Astrocyte of the hippocampus (primary cell): ENCODE results near the gene SLC22A12.
"Not testable (repeated sequence)": the region's sequence is repeated elsewhere in the genome, so short reads cannot be mapped to it uniquely, and the experiment has no call there.

Experiments
- DNase-seq: peaks from one replicate; pipeline ENCODE4 v3.0.0; 2011; ENCODE audit warnings: low read depth, low spot score

Gene SLC22A12

DNA sequence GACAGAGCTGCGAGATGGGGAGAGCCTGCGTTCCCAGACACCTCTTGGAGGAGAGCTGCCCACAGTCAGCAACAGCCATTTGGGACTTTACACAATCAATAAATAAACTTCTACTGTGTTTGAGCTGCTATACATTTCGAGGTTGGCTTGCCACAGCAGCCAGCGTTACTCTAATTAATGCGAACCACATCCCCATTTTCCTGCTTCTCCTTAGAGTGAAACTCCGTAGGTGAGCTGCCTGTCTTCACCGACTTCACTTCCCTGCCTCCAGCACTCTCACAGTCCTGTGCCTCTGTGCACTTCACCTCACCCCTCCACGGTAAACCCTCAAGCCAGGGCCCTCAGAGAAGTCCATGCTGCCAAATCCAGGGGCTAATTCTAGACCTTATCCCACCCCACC, 5.9 kb upstream of the SLC22A12 start:
- no peak for DNase-seq

DNA sequence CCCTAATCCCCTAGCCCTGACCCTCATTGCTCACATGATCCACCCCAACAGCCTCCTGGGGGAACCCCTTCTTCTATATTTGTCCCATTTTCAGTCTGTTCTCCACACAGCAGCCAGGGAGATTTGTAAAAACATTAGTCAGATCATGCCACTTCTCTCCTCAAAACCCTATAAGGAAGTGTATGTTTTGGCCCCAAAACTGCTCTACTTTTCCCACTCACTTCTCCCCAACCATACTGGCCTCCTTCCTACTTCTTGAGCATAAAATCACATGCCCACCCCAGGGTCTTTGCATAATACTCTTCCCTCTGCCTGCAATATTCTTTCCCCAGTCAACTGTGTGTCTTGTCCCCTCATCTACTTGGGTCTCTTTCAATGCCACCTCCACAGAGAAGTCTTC, 4.7 kb upstream of the SLC22A12 start:
- no peak for DNase-seq

DNA sequence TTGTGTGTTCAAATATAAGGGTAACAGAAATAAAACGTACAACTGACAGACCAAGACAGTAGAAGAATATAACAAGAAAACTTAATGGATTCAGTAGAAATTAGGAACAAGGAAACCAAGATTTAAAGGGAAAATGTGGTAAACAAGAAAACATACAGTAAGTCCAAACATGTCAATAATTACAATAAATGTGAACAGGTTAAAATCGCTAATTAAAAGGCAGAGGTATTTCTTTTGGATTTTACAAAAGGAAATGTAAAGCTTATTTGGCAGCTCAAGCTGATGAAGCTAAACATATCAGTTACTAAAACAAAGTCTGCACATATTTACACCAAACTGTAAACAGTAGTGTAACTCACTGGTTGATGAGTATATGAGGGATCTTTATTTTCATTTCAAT, 2.3 kb upstream of the SLC22A12 start:
- DNase-seq = no peak

DNA sequence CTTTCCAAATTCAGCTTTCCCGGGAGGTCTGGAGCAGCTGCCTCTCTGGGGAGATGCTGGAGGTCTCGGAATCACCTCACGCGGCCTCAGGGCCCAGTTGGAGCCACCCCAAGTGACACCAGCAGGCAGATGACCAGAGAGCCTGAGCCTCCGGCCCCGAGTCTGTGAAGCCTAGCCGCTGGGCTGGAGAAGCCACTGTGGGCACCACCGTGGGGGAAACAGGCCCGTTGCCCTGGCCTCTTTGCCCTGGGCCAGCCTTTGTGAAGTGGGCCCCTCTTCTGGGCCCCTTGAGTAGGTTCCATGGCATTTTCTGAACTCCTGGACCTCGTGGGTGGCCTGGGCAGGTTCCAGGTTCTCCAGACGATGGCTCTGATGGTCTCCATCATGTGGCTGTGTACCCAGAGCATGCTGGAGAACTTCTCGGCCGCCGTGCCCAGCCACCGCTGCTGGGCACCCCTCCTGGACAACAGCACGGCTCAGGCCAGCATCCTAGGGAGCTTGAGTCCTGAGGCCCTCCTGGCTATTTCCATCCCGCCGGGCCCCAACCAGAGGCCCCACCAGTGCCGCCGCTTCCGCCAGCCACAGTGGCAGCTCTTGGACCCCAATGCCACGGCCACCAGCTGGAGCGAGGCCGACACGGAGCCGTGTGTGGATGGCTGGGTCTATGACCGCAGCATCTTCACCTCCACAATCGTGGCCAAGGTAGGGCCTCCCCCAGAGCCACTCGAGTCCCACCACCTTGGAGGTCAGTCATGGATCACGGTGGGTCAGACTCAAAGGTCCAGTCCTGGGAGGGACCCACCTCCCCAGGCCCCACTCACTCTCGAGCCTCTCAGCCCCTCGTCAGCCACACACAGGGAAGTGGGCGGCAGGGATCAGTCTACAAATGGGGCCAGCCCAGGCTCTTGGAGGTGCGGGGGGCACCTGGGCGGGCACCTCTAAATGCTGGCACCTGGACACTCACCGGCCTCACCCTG, 525 bp downstream of the SLC22A12 start:
- DNase-seq = no peak

DNA sequence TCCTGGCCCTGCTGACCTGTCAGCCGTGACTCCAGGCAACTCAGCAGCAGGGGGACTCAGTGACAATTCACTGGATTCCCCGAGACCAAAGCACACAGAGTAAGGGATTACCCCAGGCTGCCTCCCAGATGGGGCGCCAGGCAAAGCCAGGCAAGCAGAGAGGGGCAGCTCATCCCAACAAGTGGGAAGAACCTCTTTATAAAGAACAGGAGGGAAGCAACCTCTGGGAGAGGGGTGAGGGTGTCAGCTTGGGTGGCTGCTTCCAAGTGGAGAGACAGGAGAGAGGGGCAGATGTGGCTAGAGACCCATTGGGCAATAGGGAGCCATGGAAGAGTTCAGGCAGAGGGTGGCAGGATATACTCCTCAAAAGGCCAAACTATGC, 1.2 kb downstream of the SLC22A12 start:
- no peak for DNase-seq

DNA sequence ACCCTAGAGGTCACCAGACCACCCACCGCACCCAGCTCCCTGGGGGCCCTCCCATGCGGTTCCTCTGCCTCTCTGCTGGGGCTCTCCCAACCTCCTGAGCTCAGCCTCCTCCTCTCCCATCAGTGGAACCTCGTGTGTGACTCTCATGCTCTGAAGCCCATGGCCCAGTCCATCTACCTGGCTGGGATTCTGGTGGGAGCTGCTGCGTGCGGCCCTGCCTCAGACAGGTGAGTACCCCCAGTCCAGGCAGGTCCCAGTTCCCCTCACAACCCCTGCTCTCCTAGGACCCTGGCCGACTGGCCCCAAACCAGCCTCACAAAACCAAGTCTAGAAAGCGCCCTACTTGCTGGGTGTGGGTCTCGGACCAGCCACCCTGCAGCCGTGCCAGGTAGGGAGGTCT, 1.6 kb downstream of the SLC22A12 start:
- no peak for DNase-seq

DNA sequence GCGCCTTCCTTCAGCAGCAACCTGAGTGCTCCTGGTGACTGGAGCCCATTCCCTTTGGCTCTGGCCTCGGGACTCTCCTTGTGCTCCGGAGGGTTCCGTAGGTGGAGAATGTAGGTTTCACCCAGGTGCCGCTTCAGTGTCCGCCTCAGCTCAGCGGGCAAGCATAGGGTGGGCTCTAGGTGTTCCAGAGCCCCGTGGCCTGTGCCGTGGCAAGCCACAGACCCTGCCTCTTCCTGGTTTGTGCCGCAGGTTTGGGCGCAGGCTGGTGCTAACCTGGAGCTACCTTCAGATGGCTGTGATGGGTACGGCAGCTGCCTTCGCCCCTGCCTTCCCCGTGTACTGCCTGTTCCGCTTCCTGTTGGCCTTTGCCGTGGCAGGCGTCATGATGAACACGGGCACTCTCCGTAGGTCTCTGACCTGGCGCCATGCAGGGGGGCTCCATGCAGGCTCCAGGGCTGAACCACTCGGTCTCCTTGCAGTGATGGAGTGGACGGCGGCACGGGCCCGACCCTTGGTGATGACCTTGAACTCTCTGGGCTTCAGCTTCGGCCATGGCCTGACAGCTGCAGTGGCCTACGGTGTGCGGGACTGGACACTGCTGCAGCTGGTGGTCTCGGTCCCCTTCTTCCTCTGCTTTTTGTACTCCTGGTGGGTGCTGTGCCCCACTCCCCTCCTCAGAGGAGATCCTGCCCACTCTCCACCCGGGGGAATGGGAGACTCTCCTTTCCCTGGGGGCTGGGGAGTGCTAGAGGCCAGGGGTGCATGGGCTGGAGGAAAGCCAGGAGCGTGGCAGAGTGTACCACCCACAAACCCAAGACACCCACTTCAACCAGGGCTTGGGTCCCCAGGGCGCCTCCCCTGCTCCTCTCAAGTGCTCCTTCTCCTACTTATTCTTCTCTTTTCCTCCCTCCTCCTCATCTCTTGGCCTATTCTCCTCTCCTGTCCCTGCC, 2.4 kb downstream of the SLC22A12 start:
- no peak for DNase-seq

DNA sequence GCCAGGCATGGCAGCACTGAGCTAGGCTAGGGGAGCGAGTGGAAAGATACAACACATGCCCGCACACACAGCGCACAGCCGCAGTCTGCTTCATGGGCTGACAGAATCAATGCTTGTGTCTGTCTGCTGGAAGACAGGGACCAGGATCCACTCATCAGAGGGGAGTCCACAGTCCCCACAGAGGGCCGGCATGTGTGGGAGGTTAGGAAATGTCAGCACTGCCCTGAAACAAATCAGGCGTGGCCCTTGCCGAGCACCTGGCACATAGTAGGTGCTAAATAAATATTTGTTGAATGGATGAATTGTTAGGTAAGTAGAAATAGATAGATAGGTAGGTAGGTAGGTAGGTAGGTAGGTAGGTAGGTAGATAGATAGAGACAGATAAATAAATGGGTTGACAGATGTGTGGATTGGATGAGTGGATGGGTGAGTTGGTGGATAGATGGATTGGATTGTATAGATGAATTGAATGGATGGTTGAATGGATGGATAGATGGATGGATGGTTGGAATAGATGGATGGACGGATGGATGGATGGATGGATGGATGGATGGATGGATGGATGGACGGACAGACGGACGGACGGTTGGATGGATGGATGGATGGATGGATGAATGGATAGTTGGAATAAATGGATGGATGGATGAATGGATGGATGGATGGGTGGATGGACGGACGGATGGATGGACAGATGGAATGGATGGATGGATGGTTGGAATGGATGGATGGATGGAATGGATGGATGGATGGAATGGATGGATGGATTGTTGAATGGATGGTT, 3.3 kb downstream of the SLC22A12 start:
- DNase-seq = no peak

DNA sequence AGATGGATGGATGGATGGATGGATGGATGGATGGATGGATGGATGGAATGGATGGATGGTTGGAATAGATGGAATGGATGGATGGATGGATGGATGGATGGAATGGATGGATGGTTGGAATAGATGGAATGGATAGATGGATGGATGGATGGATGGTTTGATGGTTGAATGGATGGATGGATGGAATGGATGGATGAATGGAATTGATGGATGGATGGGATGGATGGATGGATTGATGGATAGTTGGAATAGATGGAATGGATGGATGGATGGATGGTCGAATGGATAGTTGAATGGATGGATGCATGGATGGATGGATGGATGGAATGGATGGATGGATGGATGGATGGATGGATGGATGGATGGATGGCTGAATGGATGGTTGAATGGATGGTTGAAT, 4.9 kb downstream of the SLC22A12 start:
- DNase-seq = not testable (repeated sequence)

DNA sequence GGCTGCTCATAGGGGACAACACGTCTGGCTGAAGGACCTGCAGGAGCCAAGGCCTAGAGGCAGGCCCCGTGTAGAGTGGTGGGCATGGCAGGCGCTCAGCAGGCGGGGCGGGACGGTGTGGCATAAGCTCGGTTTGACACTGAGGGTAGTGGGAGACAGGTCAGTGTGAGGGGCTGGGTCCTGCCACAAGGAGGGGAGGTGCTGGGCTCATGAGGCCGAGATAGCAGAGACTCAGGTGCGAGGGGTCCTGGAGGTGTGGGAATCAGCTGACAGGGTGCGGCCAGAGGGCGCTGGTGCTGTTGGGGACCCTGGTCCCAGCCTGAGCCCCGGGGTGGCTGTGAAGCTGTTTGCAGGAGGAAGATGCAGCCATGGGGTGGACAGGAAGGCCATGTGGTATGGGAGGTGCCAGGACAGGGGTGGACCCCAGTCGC, 6.7 kb downstream of the SLC22A12 start:
- no peak for DNase-seq

DNA sequence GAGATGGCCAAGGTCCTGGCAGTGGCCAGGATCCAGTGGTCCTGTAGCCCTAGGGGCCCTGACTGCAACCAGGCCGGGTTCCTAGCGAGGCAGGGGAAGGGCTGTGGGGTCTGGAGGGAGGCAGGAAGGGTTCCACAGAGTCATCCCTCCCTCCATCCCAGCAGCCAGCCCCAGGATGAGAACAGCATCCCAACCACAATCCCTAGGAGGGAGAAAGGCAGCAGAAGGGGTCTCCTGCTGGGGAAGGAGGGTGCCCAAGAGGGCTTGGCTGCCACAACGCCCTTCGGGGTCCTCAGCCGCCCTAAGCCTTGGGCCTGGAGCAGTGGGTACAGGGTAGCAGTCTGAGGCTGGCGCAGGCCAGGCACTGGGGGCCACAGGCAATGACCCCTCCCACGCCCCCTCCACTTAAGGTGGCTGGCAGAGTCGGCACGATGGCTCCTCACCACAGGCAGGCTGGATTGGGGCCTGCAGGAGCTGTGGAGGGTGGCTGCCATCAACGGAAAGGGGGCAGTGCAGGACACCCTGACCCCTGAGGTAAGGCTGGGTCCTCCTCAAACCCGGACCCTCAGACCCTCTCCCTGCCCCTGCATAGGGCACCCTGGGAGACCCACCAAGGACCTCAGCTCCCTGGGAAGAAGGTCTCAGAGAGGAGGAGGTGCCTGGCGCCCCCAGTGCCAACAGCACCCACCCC, 7.2 kb downstream of the SLC22A12 start:
- no peak for DNase-seq

DNA sequence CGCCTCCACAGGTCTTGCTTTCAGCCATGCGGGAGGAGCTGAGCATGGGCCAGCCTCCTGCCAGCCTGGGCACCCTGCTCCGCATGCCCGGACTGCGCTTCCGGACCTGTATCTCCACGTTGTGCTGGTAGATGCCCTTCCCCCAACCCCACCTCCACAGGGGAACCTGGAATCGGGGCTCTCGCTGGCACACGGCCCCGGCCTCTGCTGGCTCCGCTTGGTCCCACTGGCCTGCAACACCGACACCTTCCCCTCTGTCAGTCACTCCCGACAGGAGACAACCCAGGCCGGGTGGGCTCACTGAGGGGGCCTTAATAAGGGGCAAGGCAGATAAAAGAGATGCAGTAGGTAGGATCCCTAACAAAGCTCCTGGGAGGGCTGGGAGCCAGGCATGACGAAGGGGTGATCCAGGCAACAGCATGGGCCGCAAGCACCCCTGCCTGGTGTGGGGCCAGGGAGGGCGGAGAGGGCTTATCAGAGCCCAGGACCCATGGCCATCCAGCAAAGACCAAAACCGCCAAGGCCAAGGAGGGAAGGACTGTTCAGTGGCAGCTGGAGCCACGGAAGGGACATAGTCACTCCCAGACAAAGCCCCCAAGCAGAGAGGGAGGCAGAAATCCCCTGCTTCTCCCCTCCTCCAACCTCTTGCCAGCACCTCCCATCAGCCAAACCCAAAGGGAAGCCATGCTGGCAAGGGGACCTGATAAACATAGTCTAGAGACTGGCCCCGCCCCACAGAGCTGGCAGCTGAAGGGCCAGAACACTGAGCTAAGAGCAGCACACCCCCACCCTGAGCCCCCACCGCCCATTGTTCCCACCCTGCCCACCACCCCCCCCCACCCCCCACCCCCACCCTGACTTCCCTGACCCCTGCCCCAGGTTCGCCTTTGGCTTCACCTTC, 8.0 kb downstream of the SLC22A12 start:
- no peak for DNase-seq

DNA sequence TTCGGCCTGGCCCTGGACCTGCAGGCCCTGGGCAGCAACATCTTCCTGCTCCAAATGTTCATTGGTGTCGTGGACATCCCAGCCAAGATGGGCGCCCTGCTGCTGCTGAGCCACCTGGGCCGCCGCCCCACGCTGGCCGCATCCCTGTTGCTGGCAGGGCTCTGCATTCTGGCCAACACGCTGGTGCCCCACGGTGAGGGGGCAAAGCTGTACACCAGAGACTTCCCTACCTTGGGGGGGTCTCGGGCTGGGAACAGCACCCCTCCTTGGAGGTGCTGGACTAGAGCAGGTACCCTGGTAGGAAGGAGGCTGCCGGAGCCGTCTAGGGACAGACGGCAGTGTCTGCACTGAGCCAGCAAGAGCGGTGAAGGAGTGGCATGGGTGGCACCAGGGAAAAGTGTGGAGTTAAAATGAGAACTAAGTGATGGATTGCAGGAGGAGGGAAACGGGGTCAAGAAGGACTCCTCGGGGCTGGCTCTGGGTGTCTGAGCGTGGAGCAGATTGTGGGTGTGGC, 8.7 kb downstream of the SLC22A12 start:
- no peak for DNase-seq

DNA sequence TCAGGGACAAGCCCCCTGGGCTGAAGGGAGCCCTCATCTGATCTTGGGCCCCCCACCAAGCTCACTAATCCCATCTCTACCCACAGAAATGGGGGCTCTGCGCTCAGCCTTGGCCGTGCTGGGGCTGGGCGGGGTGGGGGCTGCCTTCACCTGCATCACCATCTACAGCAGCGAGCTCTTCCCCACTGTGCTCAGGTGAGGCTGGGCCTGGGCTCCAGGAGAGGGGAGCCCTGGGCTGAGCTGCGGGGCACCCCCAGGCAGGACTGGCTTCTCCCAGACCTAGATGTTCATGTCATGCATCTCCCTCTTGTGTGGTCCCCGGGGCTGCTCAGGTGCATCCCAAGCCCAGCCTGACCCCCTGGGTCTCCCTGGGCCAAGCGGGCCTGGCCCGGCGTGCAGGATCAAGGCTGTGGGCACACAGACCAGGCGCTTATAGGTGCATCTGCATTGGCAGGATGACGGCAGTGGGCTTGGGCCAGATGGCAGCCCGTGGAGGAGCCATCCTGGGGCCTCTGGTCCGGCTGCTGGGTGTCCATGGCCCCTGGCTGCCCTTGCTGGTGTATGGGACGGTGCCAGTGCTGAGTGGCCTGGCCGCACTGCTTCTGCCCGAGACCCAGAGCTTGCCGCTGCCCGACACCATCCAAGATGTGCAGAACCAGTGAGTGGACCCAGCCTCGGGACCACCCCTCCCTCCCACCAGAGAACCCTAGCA, 9.4 kb downstream of the SLC22A12 start:
- DNase-seq = no peak

DNA sequence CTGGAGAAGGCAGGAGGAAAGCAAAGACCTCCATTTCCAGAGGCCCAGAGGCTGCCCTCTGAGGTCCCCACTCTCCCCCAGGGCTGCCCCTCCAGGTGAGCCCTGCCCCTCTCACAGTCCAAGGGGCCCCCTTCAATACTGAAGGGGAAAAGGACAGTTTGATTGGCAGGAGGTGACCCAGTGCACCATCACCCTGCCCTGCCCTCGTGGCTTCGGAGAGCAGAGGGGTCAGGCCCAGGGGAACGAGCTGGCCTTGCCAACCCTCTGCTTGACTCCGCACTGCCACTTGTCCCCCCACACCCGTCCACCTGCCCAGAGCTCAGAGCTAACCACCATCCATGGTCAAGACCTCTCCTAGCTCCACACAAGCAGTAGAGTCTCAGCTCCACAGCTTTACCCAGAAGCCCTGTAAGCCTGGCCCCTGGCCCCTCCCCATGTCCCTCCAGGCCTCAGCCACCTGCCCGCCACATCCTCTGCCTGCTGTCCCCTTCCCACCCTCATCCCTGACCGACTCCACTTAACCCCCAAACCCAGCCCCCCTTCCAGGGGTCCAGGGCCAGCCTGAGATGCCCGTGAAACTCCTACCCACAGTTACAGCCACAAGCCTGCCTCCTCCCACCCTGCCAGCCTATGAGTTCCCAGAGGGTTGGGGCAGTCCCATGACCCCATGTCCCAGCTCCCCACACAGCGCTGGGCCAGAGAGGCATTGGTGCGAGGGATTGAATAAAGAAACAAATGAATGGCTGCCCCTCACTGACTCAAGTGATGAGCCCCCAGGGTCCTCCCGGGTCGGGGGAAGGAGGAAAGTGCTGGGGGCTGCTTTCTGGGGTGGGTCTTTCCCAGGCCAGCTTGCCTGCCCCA, 10.8 kb downstream of the SLC22A12 start:
- no peak for DNase-seq

DNA sequence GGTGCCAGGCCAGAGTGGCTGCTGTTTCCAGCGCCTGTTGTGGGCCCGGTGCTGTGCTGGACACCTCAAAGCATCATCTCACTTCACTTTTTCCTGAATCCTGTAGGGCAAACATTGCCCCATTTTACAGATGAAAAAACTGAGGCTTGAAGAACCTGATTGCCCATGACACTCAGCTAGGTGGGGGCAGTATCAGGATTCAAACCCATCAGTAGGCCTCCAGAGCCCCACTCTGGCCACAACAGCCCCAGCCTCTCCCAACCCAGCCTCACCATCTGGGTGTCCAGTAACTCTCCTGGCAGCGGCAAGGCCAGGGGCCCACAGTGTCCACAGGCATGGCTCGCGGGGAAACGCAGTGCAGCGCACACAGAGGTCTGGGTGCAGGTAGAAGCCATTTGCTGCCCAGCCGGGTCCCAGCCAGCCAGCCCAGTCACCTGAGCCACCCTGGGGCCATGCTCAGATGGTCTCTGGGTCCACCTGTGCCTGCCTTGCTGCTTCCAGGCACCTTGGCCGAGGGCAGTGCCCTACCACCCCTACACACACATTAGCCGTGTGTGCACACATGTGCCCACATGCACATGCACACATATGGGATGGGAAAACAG, 11.5 kb downstream of the SLC22A12 start:
- no peak for DNase-seq

DNA sequence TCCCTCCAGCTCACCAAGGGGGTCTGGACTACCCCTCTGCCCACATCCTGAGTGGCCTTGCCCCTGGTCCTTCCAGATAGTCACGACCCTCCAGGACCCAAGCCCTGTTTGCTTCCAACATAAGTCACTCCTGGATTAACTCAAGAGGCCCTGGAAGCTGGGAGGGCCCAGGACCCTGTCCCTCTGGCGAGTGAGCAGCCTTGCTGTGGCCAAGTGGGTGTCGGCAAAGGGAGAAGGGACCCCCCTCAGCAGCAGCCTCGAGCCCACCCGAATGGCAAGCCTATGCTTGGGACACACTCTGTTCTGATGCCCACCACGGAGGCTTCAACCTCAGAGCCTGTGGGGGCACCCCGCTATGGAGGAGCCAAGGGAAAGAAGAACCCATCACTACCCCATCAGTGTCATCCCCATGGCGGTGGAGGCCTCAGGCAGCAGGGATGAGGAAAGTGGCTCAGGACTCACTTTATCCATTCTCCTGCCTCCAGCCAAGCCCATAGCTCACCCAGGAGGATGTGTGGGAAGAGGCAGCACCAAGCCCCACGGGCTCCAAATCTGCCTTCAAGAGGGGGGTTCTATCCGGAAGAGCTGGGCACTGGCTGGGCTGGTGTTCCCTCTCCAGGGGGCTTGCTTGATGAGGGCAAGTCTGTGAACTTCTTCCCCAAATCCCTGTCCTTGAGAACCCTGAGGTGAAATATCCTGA, 12.5 kb downstream of the SLC22A12 start:
- DNase-seq = no peak
